Activated CD8-positive, alpha-beta T cell treated with anti-CD3 and anti-CD28 coated beads for 36 hours (primary cell): ENCODE measurements around the gene RAPGEF2. TPM values are rescaled to one million over a fixed set of nuclear protein-coding genes. Genes with fewer than 3 reads are reported as not detected.

ENCODE experiments used
- ATAC-seq: fragments of 200-7000 bp; cut with Tn5 transposase; one replicate; pipeline ENCODE4 v1.10.0; 2021; ENCODE audit warnings: mild to moderate bottlenecking, moderate library complexity
- CTCF ChIA-PET: fragments of 350-600 bp; sonication (Branson Sonifier 250); formaldehyde crosslinking; loops from one replicate; lab custom pipeline; 2021; ENCODE audit warnings: antibody characterized with exemption; lab: Charles Lee
- POLR2A ChIA-PET: fragments of 350-600 bp; sonication (Branson Sonifier 250); formaldehyde crosslinking; loops from one replicate; lab custom pipeline; 2021; ENCODE audit warnings: antibody characterized with exemption; lab: Charles Lee
- DNase-seq: peaks from one replicate; pipeline ENCODE4 v3.0.0-alpha.2; 2020
- H3K27ac Mint-ChIP-seq: one replicate; pipeline ENCODE4 v1.8.0; 2021; ENCODE audit warnings: mild to moderate bottlenecking, mixed read lengths
- H3K27me3 Mint-ChIP-seq: one replicate; pipeline ENCODE4 v1.8.0; 2021; ENCODE audit warnings: mixed read lengths
- H3K36me3 Mint-ChIP-seq: one replicate; pipeline ENCODE4 v1.8.0; 2021; ENCODE audit warnings: low read depth, mixed read lengths
- H3K4me1 Mint-ChIP-seq: one replicate; pipeline ENCODE4 v1.8.0; 2021; ENCODE audit warnings: low read depth, mixed read lengths
- H3K4me3 Mint-ChIP-seq: one replicate; pipeline ENCODE4 v1.8.0; 2021; ENCODE audit warnings: mild to moderate bottlenecking, moderate library complexity, mixed read lengths
- H3K9me3 Mint-ChIP-seq: one replicate; pipeline ENCODE4 v1.8.0; 2021; ENCODE audit warnings: mixed read lengths
- CTCF ChIP-seq: fragments of 200-600 bp; IDR thresholded peaks from one replicate; pipeline ENCODE4 v1.8.0; 2022; ENCODE audit warnings: antibody characterized with exemption, mild to moderate bottlenecking
- intact Hi-C: fragments of 100-400 bp; cut with micrococcal nuclease; formaldehyde crosslinking; loops from one replicate; pipeline ENCODE4 v1.10.0; 2022
- total RNA-seq, 2 experiments: library from RNA; stranded (reverse); gene quantifications; one replicate each; pipeline ENCODE4 v1.2.3, GENCODE V29; 2021

RAPGEF2 gene
- total RNA-seq, 2 experiments from 2014 or later, result 13.7 to 14.8 TPM

- Mint-ChIP-seq H3K4me3 (no peak overlapping the region), H3K4me1 (peaks cover 12% of the 10 kb centered on the region), H3K9me3 (no peaks in the 10 kb centered on the region), H3K36me3 (no peaks in the 10 kb centered on the region), H3K27ac (no peak overlapping the region), H3K27me3 (no peaks in the 10 kb centered on the region)
- intact Hi-C loops, result no loop called here
- no peak for TF ChIP-seq CTCF
- CTCF ChIA-PET, result no interaction called here
- POLR2A ChIA-PET, result no interaction called here
- no peak for ATAC-seq
- DNase-seq, result no peak
These were observed 119.2 kb downstream of the RAPGEF2 start for GRCh38 chr4:159222043-159222552.

GRCh38 chr4:159224408-159224807 lies 121.5 kb downstream of the RAPGEF2 start:
- ATAC-seq (no peak), DNase-seq (no peak)
- H3K27me3 Mint-ChIP-seq, result no peaks in the 10 kb centered on the region
- H3K9me3 Mint-ChIP-seq, result no peaks in the 10 kb centered on the region
- peaks cover 12% of the 10 kb centered on the region for H3K4me1 Mint-ChIP-seq
- H3K36me3 Mint-ChIP-seq, result no peaks in the 10 kb centered on the region
- TF ChIP-seq CTCF, result no peak
- H3K4me3 Mint-ChIP-seq, result no peak overlapping the region
- intact Hi-C loops, result no loop called here
- CTCF ChIA-PET, result no interaction called here
- H3K27ac Mint-ChIP-seq, result no peak overlapping the region
- POLR2A ChIA-PET, result no interaction called here

GRCh38 chr4:159227378-159227777 lies 124.5 kb downstream of the RAPGEF2 start:
- no peaks in the 10 kb centered on the region for H3K9me3 Mint-ChIP-seq
- no peaks in the 10 kb centered on the region for H3K36me3 Mint-ChIP-seq
- intact Hi-C loops, result no loop called here

GRCh38 chr4:159227984-159228383 lies 125.1 kb downstream of the RAPGEF2 start:
- no peaks in the 10 kb centered on the region for H3K27me3 Mint-ChIP-seq
- TF ChIP-seq CTCF, result no peak
- intact Hi-C loops, result no loop called here
- no peaks in the 10 kb centered on the region for H3K9me3 Mint-ChIP-seq
- peaks cover 19% of the 10 kb centered on the region for H3K4me1 Mint-ChIP-seq
- H3K4me3 Mint-ChIP-seq, result no peak overlapping the region
- ATAC-seq (no peak), DNase-seq (no peak)
- CTCF ChIA-PET, result no interaction called here
- POLR2A ChIA-PET, result no interaction called here
- no peak overlapping the region for H3K27ac Mint-ChIP-seq
- H3K36me3 Mint-ChIP-seq, result no peaks in the 10 kb centered on the region

More at GRCh38 chr4:159227378-159227777, 124.5 kb downstream of the RAPGEF2 start:
- no peaks in the 10 kb centered on the region for H3K27me3 Mint-ChIP-seq
- no peak overlapping the region for H3K27ac Mint-ChIP-seq
- ChIA-PET CTCF (no interaction called here), POLR2A (no interaction called here)
- DNase-seq (no peak), ATAC-seq (no peak)
- no peak overlapping the region for H3K4me3 Mint-ChIP-seq
- TF ChIP-seq CTCF, result no peak
- peaks cover 15% of the 10 kb centered on the region for H3K4me1 Mint-ChIP-seq

GRCh38 chr4:159229164-159229563 lies 126.3 kb downstream of the RAPGEF2 start:
- no peak for ATAC-seq
- Mint-ChIP-seq H3K9me3 (no peaks in the 10 kb centered on the region), H3K4me1 (peaks cover 24% of the 10 kb centered on the region), H3K27me3 (no peaks in the 10 kb centered on the region), H3K36me3 (no peaks in the 10 kb centered on the region), H3K4me3 (no peak overlapping the region), H3K27ac (no peak overlapping the region)
- ChIA-PET POLR2A (no interaction called here), CTCF (interaction anchor here (0.6 kb wide), 1 partner anchor 9 kb away, joined by 4 read pairs; no protein-coding TSS in a partner anchor)
- TF ChIP-seq CTCF, result no peak
- intact Hi-C loops, result no loop called here
- no peak for DNase-seq
